Measurements from ENCODE around the gene ADGRF1. TPM values are rescaled to one million over a fixed set of nuclear protein-coding genes. Genes with fewer than 3 reads are reported as not detected.

Gene ADGRF1
- total RNA-seq, 1 donor from 2014 or later = 24.4 TPM

- no peak for DNase-seq (ENCODE audit: low read depth)
- no peak overlapping the region for H3K4me3 ChIP-seq (ENCODE audit: low read depth, low read length)
- TF ChIP-seq CTCF (conservative IDR thresholded peaks at IDR 0.05; ENCODE audit: low read depth, low read length) = peak; percentile 40
These were observed 37.5 kb upstream of the ADGRF1 start for GRCh38 chr6:47079638-47080037.

- no peak overlapping the region for H3K4me3 ChIP-seq (ENCODE audit: low read depth, low read length)
- no peak for TF ChIP-seq CTCF (conservative IDR thresholded peaks at IDR 0.05; ENCODE audit: low read depth, low read length)
- no peak for DNase-seq (ENCODE audit: low read depth)
These were observed 36.9 kb upstream of the ADGRF1 start for GRCh38 chr6:47078991-47079390.

- TF ChIP-seq CTCF (conservative IDR thresholded peaks at IDR 0.05; ENCODE audit: low read depth, low read length) = no peak
- DNase-seq (ENCODE audit: low read depth) = no peak
- no peak overlapping the region for H3K4me3 ChIP-seq (ENCODE audit: low read depth, low read length)
These were observed 34.6 kb upstream of the ADGRF1 start for GRCh38 chr6:47076422-47077344.

GRCh38 chr6:47075741-47076421 is 33.7 kb upstream of the ADGRF1 start:
- H3K4me3 ChIP-seq (ENCODE audit: low read depth, low read length) = no peak overlapping the region
- no peak for DNase-seq (ENCODE audit: low read depth)
- no peak for TF ChIP-seq CTCF (conservative IDR thresholded peaks at IDR 0.05; ENCODE audit: low read depth, low read length)

GRCh38 chr6:47075168-47075567 is 33.0 kb upstream of the ADGRF1 start:
- TF ChIP-seq CTCF (conservative IDR thresholded peaks at IDR 0.05; ENCODE audit: low read depth, low read length) = no peak
- no peak for DNase-seq (ENCODE audit: low read depth)
- H3K4me3 ChIP-seq (ENCODE audit: low read depth, low read length) = no peak overlapping the region

- peak; percentile 57 for TF ChIP-seq CTCF (conservative IDR thresholded peaks at IDR 0.05; ENCODE audit: low read depth, low read length)
- no peak overlapping the region for H3K4me3 ChIP-seq (ENCODE audit: low read depth, low read length)
- no peak for DNase-seq (ENCODE audit: low read depth)
These were observed 31.3 kb upstream of the ADGRF1 start for GRCh38 chr6:47073125-47074110.

Data from epithelial cell of proximal tubule (primary cell).